ENCODE data around the gene SPAM1.

The SPAM1 gene

GRCh38 chr7:123929107-123929506, 4.1 kb downstream of the SPAM1 start:
- TF ChIP-seq CTCF (IDR thresholded peaks at IDR 0.05; ENCODE audit: low read depth, low read length, missing control alignments), result no peak
- no peaks in the 10 kb centered on the region for H3K27me3 ChIP-seq (replicated peaks)
- no peak overlapping the region for H3K4me3 ChIP-seq (ENCODE audit: low read depth, low read length)
- no peak for DNase-seq
- no peaks in the 10 kb centered on the region for H3K36me3 ChIP-seq (replicated peaks)
- in situ Hi-C loops (cut with HindIII; ENCODE audit: low pct_ligation_motif_present, low sequenced_read_pairs), result no loop called here
- no peak overlapping the region for H3K27ac ChIP-seq

GRCh38 chr7:123929655-123930054, 4.6 kb downstream of the SPAM1 start:
- in situ Hi-C loops (cut with HindIII; ENCODE audit: low pct_ligation_motif_present, low sequenced_read_pairs), result no loop called here
- TF ChIP-seq CTCF (IDR thresholded peaks at IDR 0.05; ENCODE audit: low read depth, low read length, missing control alignments), result no peak
- no peaks in the 10 kb centered on the region for H3K36me3 ChIP-seq (replicated peaks)
- no peak overlapping the region for H3K4me3 ChIP-seq (ENCODE audit: low read depth, low read length)
- no peak for DNase-seq
- no peaks in the 10 kb centered on the region for H3K27me3 ChIP-seq (replicated peaks)
- H3K27ac ChIP-seq, result no peak overlapping the region

- in situ Hi-C loops (cut with HindIII; ENCODE audit: low pct_ligation_motif_present, low sequenced_read_pairs), result no loop called here
- H3K27me3 ChIP-seq (replicated peaks), result no peaks in the 10 kb centered on the region
- H3K4me3 ChIP-seq (ENCODE audit: low read depth, low read length), result no peak overlapping the region
- no peak for DNase-seq
- TF ChIP-seq CTCF (IDR thresholded peaks at IDR 0.05; ENCODE audit: low read depth, low read length, missing control alignments), result no peak
- H3K36me3 ChIP-seq (replicated peaks), result no peaks in the 10 kb centered on the region
- no peak overlapping the region for H3K27ac ChIP-seq
Measured at GRCh38 chr7:123935436-123936381, 10.7 kb downstream of the SPAM1 start.

DNA sequence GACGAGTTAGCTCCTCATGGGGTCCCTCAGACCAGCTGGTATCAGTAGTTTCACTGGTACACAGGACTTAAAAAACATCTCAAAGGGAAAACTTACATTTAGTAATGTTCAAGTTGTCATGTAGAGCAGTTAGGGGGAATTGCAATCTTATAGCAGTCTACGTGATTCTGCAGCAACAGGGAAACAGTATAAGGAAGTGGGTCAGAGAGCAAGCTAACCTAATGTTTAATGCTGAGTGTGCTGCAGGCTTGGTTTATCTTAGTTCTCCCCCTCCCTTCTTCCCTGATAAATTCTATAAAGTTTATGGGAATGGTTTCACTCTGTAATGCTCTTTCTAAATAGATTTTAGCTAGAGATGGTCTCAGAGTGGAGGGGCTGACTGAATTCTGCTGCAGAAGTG, 11.3 kb downstream of the SPAM1 start:
- no peaks in the 10 kb centered on the region for H3K27me3 ChIP-seq (replicated peaks)
- no peak overlapping the region for H3K4me3 ChIP-seq (ENCODE audit: low read depth, low read length)
- no peaks in the 10 kb centered on the region for H3K36me3 ChIP-seq (replicated peaks)
- no peak for DNase-seq
- no peak overlapping the region for H3K27ac ChIP-seq
- TF ChIP-seq CTCF (IDR thresholded peaks at IDR 0.05; ENCODE audit: low read depth, low read length, missing control alignments), result no peak
- in situ Hi-C loops (cut with HindIII; ENCODE audit: low pct_ligation_motif_present, low sequenced_read_pairs), result no loop called here

GRCh38 chr7:123939784-123940183, 14.7 kb downstream of the SPAM1 start:
- DNase-seq, result no peak
- Histone ChIP-seq H3K27ac (no peak overlapping the region), H3K27me3 (replicated peaks) (no peaks in the 10 kb centered on the region), H3K4me3 (ENCODE audit: low read depth, low read length) (no peak overlapping the region), H3K36me3 (replicated peaks) (no peaks in the 10 kb centered on the region)
- in situ Hi-C loops (cut with HindIII; ENCODE audit: low pct_ligation_motif_present, low sequenced_read_pairs), result no loop called here
- TF ChIP-seq CTCF (IDR thresholded peaks at IDR 0.05; ENCODE audit: low read depth, low read length, missing control alignments), result no peak

Measured in brain microvascular endothelial cell (primary cell).